NCI-H1417 treated with DMSO at 0.1 percent for 48 hours (cell line): ENCODE measurements around the gene STK11IP.

Source experiments
- DNase-seq: peaks from one replicate; lab custom pipeline; 2025; lab: John Stamatoyannopoulos, UW

The STK11IP gene

GRCh38 chr2:219616550-219616949, 18.9 kb downstream of the STK11IP start:
- no peak for DNase-seq

GRCh38 chr2:219618733-219619122, 21.1 kb downstream of the STK11IP start:
- no peak for DNase-seq

- DNase-seq = no peak
Observed at GRCh38 chr2:219619235-219619634, 21.6 kb downstream of the STK11IP start.

DNA sequence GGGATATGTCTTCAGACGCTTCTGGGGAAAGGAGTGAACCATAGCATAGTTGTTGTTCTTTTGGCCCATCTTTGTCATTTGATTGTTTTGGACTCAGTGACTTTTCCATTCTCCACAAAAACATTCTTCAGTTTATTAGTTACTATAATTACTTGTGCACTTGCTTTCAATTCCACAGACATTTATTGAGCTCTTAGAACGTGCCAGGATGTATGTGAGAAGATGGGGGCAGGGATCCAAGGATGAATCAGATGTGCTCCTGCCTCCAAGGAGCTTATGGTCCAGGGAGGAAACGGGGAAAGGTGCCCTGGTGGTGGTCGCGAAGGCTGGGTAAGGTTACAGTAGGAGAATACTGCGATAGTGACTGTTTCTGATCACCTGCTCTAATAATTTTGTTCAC, 22.9 kb downstream of the STK11IP start:
- DNase-seq = no peak

DNA sequence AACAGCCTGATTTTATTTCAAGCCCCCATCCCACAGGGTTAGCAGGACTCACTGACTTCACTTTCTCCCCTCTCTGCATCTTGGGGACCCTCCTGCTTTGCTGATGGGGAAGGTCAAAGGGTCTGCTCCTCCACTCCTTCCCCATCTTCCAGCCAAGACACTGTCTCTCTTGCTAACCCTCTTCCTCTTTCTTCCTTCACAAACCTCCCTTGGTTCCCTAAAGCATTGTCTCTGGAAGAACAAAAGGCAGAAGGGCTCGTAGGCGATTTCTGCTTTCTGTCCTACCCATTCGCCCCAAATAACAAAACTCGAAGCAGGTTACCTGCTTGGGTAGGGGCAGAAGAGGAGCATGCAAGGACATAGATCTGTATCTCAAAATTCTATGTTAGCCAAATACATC, 24.3 kb downstream of the STK11IP start:
- DNase-seq = no peak

- no peak for DNase-seq
Observed at GRCh38 chr2:219622472-219622871, 24.8 kb downstream of the STK11IP start.

DNA sequence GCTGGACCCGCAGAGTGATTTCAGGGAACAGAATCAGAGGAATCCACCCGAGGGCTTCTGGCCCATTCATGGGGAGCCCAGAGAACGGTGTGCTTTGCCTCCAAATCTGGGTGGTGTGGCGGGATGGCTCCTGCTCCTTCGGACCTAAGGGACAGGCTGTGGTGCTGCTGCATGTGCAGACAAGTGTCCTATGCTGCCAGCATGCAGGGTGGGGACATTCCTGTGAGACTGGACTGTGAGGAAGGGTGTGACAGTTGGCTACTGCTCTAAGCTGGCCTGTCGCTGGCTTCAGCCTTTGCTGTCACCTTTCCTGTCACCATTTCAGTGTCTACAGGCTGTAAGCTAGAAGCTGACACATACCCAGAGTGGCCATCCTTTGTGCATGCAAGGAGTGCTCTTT, 26.9 kb downstream of the STK11IP start:
- no peak for DNase-seq

- DNase-seq = no peak
Observed at GRCh38 chr2:219625179-219625578, 27.5 kb downstream of the STK11IP start.

DNA sequence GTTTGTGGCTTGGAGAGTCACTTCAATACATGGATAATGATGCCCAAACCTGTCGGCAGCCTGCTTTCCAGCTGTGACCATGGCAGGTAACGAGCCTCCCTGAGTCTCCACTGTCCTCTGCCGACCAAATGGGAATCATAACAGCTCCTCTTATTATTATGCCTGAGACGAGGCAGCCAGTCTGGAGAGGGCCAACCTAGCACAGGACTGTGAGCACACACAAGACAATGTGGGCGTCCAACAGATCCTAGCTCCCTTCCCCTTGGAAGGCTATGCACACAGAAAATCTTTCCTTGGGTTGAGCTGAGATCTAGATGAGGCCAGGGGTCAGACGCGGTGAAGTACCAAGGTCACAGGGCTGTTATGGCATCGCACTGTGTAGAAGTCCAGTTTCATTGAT, 28.9 kb downstream of the STK11IP start:
- DNase-seq = no peak

DNA sequence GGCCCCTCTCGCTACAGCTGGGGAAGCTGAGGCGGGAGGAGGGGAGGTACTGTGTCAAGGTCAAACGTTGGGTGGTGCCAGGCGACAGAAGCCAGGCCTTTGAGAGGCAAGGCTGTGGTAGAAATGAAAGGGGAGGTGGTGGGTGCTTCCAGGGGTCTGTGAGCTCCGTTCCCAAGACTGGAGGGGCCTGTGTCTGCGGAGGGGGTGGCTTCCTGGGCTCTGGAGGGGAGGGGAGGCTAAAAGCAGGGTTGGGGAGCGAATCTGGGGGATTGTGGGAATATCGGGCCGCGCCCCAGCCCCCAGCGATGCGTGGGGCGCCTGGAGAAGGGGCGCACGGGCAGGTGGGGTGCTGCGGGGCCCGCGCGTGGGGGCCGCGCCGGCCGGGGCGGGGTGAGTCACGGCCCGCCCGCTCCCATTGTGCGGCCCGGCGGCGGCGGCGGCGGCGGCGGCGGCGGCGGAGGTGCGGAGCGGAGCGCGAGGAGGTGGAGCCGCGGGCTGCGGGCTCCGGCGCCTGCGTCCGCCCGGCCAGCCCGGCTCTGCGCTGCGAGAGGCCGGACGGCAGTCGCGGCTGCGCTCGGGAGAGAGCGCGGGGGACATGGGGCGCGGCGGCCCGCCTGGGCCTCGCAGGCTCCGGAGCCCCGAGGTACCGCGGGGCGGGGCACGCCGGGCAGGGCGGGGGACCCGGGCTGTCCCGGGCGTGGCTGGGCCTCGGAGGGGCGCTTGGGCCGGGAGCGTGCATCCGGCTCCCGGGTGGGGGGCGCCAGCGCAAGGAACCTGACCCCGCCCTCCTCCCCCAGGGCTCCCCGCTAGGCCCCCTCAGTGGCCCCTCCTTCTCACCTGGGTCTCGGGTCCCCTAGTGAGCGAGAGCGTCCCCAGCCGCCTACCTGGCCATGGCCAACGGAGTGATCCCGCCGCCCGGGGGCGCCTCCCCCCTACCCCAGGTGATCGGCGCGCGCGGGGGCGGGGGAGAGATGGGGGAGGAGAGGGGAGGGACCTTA, 29.7 kb downstream of the STK11IP start, which contains the start of gene SLC4A3:
Gene SLC4A3, plus strand, starts transcription at position 528 of the 998 bp plus-strand sequence. Its CDS starts 363 bp downstream, at position 891.
- DNase-seq = no peak

DNA sequence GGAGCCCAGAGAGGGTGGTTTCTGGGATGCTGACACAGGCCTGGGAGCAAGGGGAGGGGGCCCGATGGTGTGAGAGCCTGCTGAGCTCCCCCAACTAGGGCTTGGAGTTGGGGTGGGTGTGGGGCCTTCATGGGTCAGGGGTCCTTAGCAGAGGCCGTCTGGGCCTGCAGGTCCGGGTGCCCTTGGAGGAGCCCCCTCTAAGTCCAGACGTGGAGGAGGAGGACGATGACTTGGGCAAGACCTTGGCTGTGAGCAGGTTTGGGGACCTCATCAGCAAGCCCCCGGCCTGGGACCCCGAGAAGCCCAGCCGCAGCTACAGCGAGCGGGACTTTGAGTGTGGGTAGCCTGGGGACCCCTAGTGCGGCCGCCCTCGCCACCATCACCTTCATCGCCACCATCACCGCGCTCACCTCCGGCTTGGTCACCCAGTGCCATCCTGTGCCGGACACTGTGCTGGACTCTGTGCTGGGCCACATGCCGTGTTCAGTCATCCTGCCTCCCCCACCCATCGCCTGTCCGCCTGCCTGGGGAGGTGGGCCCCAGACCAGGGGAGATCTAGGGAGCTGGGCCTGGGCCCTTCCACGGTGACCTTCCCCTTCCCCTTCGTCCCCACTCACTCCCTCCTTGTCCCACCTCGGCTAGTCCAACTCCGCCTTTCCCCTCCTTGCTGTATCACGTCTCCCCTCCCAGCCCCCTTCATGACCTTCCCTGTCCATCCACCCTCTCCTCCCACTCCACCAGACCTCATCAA, 30.8 kb downstream of the STK11IP start:
- no peak for DNase-seq

DNA sequence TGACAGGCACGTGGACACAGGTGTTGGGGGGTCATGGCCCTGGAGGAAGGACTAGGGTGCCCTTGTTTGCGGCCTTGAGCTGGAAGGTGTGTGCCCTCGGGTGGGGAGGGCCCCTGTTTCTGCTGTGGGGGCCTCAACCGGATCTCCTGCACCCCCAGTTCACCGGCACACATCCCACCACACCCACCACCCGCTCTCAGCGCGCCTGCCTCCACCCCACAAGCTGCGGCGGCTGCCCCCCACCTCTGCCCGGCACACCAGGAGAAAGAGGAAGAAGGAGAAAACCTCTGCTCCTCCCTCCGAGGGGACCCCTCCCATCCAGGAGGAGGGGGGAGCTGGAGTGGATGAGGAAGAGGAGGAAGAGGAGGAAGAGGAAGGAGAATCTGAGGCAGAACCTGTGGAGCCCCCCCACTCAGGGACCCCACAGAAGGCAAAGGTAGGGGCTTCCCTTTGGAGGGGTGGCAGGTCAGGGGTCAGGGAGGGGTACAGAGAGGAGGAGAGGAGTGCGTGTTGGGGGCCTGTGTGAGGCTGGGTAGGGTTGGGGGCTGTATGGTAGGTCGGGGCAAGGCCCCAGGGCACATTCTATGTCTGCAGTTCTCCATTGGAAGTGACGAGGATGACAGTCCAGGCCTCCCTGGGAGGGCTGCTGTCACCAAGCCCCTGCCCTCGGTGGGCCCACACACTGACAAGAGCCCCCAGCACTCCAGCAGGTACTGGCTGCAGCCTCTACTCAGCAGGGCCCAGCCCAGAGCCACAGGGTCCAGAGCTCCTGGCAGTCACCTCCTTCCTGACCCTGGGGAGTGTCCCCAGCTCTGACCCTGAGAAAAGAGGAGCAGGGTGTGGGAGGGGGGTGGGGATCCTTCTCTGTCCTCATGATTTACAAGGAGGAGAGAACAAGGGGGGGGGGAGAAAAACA, 31.6 kb downstream of the STK11IP start:
- no peak for DNase-seq

DNA sequence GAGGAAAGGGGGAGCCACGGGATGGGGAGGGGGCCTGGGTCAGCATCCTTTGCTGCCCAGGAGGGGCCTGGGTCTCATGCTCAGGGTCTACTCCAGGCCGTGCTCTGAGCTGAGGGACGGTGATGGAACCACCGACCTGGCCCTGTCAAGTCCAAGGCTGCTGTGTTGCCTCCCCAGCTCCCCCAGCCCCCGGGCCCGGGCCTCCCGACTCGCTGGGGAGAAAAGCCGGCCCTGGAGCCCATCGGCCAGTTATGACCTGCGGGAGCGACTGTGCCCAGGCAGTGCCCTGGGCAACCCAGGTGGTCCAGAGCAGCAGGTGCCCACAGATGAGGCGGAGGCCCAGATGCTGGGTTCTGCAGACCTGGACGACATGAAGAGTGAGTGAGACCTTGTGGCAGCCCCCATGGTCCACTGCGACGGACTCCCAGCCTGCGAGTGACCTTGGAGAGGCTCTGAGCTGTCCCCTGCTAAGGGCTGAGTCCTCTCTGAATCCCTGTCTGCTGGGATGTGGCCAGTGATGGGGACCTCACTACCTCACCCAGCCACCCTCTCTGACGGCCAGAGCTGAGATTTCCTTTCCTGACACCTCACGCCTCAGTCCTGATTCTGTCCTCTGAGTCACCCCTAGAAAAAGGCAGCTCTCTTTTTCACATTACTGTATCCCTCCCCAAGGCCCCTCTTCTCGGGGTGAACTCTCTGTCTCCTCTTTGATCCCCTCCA, 32.5 kb downstream of the STK11IP start:
- no peak for DNase-seq

DNA sequence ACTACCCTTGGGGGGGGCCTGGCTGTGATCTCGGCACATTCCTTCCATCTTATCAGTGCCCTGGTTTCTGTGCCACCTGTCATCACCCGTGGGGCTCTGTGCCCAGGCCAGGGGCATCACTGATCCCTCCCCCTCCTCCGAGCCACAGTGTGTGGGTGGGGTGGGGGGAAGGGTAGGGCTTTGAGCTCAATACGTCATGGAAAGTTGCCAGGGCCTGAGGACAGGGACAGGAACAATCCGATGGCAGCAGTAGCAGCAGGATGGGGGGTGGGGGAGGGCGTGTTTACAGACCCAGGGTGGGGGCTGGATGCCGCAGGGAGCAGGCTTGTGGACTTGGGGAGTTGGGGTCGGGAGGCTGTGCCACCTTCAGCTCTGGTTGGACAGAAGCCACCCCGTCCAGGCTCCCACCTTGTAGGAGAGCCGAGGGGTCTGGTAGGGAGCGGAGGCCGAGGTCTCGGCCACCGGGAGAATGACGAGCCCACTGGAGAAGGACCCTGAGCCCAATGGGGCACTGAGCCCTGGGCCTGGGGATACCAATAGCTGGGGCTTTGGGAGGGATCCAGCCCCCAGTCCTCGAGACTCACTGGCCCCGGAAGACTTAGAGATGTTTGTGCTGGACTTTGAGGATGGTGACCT, 33.2 kb downstream of the STK11IP start:
- DNase-seq = no peak

DNA sequence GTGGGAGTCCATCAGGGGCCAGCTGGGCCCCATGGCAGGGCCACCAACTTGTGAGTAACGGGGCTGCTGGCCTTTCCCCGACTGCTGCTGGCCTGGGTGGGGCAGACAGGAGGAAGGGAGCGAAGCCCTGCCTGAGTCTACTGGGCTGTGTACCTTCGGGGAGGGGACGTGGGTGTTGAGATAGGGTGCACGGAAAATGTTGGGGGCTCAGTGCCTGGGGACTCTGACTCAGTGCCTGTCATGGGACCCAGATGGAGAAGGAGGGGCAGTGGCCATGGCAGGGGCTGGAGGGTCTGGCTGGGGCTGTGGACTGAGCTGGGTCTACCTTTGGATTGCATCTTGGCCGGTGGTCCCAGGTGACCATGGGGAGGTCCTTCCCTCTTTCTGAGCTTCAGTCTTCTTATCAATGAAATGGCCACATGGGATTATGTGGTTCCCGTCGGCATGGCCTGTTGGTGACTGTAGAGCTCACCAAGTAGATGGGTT, 33.8 kb downstream of the STK11IP start:
- DNase-seq = no peak

DNA sequence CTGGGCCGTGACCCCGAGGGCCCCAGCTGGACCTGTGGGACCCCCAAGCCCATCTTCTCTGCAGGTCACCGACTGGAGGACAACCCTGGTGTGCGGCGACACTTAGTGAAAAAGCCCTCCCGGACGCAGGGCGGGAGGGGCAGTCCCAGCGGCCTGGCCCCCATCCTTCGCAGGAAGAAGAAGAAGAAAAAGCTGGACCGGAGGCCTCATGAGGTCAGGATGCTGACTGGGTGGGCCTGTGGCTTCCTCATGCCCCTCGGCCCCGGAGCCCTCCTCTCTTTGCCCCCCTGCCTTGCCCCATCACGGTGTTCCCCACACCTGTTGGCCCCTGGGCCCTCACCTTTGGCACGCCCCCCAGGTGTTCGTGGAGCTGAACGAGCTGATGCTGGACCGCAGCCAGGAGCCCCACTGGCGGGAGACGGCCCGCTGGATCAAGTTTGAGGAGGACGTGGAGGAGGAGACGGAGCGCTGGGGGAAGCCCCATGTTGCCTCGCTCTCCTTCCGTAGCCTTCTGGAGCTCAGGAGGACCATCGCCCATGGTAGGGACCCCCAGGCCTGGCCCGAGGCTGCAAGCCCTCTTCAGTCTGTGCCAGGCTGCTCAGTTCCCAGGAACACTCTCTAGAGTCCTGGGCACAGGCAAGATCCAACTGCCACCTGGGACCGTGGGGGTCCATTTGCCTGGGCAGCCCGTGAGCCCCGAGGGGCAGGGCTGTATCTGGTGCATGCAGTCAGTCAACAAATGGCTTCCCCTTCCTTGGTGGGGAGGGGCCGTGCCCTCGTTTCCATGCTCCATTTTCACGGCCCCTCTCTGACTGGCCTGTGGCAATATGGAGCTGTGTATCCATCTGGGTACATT, 34.5 kb downstream of the STK11IP start:
- no peak for DNase-seq

GRCh38 chr2:219632760-219633105, 35.1 kb downstream of the STK11IP start:
- no peak for DNase-seq

DNA sequence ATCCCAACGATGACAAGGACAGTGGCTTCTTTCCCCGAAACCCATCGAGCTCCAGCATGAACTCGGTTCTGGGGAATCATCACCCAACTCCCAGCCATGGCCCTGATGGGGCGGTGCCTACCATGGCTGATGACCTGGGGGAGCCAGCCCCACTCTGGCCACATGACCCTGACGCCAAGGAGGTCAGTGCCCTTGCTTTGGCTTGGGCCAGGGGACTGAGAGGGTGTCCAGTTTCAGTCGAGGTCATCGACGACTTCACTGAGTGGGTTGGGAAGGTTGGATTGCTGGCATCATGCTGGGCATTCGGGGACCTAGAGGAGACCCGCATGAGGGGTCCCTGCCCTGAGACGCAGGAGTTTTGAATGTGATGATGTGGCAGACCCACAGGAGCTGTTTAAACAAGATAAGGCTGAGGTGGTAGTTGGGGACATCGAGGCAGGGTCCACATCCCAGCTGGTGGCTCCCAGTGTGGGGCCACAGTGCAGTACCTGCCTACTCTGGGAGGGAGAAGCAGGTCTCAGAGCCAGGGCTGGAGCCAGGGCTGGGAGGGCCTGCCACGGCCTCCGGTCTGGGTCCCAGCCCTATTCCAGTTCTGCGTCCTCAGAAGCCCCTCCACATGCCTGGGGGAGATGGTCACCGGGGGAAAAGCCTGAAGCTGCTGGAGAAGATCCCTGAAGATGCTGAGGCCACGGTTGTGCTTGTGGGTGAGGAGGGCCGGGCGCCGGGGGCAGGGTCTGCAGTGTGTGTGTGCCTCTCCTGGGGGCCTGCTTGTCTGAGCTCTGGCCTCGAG, 35.8 kb downstream of the STK11IP start:
- no peak for DNase-seq
